HG02588 (cell line): ENCODE data around the gene RNF121.

ENCODE experiments used
- ATAC-seq: cut with Tn5 transposase; IDR thresholded peaks from one replicate; pipeline ENCODE4 v1.9.1; 2021; ENCODE audit warnings: mild to moderate bottlenecking, moderate library complexity; ENCODE audit not compliant: unreplicated experiment

The RNF121 gene

GRCh38 chr11:71987521-71987920 is 58.7 kb downstream of the RNF121 start:
- no peak for ATAC-seq

DNA sequence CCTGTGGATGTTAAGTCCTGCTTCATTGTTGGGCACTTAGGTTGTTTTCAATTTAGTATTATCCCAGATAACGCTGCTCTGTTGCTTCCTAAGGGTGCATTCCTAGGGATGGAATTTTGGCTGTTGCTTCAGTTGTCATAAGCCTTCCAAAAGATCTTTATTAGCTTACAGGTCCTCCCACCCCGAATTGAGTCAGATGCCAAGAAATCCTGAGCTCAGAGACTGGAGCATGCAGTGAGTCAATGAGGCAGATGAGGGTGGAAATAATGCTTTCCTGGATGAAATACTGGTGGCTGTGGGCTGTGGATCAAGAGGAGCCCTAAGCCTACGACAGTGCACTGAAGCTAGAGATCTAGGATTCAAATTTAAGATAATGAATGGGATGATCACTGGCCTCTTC is 59.2 kb downstream of the RNF121 start:
- ATAC-seq, result no peak

GRCh38 chr11:71990701-71991100 is 61.9 kb downstream of the RNF121 start:
- ATAC-seq, result no peak

DNA sequence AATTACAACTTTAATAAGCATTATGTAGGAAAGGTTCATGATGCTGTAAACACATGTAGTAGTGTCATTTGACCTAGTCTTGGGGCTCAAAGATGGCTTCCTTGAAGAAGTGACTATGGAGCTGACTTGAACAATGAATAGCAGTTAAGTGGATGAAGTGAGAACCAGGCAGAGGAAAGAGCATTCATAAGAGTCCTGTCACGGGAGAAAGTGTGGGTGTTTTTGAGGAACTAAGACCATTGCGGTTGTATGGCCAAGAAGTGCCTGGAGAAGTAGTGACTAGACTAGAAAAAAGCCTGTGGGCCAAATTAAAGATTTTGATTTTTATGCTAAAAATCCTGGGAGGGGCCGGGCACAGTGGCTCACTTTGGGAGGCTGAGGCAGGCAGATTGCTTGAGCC is 62.6 kb downstream of the RNF121 start:
- peak; percentile 66 for ATAC-seq

DNA sequence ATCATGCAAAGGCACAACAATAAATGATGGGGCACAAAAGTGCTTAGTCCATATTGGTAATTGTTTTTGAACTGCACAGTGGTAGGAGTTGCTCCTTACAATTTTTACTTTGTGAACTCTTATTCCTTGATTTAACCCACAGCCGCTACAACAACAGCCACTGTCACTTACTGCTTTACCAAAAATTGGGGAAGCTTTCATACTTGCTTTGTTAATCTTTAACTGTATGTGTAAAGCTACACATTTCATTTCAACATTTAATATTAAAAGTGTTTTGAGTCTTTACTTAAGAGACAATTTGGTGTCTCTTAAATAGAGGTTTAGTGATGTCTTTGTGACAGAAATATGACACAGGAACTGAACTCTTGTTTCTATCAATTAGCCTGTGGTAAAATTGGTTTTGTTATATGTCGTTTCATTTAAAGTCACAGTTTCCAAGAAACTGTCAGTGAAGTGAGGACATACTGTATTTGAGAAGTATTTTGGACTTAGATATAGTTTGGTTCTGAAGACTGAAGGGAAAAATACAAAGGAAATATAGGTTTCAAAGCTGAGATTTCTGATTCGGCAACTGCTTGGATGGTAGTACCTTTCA is 63.4 kb downstream of the RNF121 start:
- ATAC-seq, result no peak

- no peak for ATAC-seq
These were observed 65.9 kb downstream of the RNF121 start for GRCh38 chr11:71994786-71995185.

DNA sequence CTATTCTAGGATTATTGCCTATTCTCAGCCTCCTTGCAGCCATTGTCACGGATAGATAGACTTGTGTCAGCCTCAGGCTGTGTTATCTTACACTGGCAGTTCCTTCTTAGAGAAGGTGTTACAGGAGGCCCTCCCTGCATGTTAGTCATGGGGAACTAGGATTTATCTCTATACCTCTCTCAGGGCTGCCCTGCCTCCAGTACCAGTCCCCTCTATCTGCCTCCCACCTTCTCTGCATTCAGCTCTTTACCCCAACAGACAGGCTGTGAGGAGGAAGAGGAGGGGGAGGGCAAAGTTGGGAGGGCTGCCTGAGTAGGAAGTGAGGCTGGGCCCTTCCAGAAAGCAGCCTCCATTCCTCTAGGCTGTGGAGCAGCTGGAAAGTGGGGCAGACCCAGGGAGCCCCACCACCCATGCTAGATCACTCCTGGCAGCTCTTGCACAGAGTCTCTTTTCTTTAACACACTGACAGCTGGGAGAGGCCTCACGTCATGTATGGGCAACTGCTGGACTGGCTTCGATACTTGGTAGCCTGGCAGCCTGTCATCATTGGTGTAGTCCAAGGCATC is 67.0 kb downstream of the RNF121 start:
- ATAC-seq, result no peak

DNA sequence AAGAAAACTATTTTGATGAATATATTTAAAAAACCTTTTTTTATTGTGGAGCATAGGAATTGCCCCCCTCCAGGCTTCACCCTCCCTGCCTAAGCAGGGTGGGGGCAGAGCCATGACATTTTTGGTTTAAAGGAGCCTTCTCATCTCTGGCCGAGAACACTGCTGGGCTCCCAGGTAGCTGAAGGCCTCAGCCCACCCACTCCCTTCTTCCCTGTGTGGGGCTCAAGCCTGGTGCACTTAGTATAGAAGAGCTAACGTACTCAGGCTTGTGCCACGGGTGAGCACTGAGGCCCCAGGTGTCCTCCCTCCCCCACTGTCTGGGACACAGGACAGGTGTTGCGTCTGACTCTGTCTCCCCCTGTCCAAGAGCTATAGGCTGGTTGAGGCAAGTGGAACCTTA is 67.7 kb downstream of the RNF121 start:
- no peak for ATAC-seq

- ATAC-seq, result no peak
These were observed 68.1 kb downstream of the RNF121 start for GRCh38 chr11:71996946-71997345.

GRCh38 chr11:71997594-71997993 is 68.7 kb downstream of the RNF121 start:
- no peak for ATAC-seq

DNA sequence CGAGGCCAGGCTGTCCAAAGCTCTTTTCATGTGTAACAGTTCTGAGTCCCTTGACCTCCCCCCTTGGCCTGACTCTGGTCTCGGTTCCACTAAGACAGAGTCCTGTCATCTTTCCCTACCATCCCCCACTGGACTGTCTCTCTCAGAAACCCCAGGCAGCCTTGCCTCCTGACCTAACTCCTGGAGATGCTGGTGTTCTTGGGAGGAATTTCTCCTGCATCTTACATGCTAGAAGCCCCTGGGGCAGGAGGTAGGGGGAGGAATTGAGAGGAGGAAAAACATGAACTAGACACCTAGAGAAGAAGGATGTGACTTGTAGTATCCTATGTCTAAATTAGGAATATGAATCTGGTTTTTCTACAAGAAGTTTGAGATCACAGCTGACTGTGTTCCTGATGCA is 69.2 kb downstream of the RNF121 start:
- no peak for ATAC-seq

DNA sequence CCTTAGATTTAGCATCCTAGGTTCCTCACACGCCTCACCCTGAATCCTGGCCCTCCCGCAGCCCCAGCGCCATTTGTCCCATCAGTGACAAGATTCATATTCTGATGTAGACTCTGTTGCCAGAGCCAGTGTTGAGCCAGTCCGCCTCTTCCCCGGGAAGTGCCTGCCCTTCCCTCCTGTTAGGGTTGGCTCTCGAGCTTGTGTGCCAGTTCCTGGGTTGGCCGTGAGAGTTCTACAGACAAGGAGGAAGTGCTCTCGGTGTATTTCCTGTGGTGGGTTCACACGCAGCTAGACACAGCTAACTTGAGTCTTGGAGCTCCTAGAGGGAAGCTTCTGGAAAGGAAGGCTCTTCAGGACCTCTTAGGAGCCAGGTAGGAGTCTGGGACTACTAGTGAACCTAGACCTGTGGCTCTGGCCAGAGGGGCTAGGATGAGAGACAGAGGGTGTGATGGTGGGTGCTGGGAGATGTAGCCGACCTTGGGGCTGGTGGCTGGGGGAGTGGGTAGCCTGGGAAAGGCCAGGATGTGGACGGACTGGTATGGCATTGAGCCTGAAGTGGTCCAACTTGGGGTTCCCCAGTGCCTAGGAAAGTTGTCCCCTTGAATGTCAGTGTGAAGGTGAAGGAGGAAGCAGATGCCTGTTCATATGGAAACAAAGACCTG is 69.9 kb downstream of the RNF121 start, which contains the start of gene IL18BP:
IL18BP (plus strand) TSS at position 261 of the 662 bp plus-strand sequence. CDS start 1,076 bp downstream, outside the sequence.
- ATAC-seq, result no peak

- no peak for ATAC-seq
These were observed 70.5 kb downstream of the RNF121 start for GRCh38 chr11:71999362-71999761.

DNA sequence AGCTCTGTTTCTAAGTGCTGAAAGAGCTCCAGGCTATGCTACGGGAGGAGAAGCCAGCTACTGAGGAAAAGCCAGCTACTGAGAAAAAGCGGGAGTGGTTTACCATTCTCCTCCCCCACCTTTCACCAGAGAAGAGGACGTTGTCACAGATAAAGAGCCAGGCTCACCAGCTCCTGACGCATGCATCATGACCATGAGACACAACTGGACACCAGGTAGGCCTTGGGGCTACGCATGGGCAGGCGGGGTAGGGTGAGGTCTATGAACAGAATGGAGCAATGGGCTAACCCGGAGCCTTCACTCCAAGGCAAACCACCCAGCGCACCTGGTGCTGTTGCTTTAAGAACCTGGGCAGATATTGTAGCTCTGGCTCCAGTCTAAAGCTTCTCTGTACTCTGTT is 71.0 kb downstream of the RNF121 start:
- ATAC-seq, result no peak

- ATAC-seq, result no peak
These were observed 71.5 kb downstream of the RNF121 start for GRCh38 chr11:72000202-72000867.

GRCh38 chr11:72001285-72001684 is 72.4 kb downstream of the RNF121 start:
- no peak for ATAC-seq

GRCh38 chr11:72001834-72002591 is 73.2 kb downstream of the RNF121 start:
- ATAC-seq, result no peak

DNA sequence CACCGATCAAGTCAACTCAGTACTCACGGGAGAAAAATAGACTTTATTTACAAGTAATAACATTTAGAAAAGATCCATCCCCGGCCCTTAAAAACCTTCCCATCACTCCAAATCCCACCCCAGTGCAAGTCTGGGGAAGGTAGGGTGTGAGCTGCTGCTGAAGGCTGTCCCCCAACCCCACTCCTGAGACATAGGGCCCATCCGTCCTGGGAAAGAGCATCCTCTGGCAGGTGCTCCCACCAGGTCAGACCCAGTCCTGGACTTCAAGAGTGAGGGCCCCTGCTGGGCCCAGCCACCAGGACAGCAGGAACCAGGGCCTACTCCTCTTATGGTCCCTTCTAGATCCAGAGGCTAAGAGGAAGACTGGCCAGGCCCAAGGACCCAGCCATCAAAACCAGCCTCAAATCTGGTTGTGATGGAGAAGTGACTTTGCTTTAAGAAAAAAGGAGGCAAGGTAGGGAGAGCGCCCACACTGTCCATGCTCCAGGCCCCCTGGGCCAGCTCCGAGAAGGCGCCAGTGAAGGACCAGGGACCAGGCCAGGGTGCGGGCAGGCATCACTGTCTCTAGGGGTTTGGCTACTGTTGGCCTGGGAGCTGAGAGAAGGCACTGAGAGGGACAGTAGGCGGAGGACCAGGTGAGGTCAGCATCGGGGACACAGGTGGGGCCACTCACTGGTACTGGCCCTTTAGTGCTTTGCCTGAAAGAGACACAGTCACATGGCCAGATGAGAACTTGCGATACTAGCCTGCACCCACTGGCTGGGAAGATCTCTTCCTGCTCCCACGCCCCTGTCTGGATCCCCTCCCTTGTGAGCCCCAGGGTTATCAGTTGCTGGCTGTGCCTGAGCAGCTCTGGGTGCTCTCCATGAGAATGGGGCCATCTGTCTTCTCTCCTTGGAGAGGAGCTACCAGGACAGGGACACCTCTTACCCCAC is 74.3 kb downstream of the RNF121 start:
- no peak for ATAC-seq

- no peak for ATAC-seq
These were observed 74.9 kb downstream of the RNF121 start for GRCh38 chr11:72003776-72004171.
